HG02571 (cell line): ENCODE data around the gene PPARG.
"Not testable (repeated sequence)": the region's sequence is repeated elsewhere in the genome, so short reads cannot be mapped to it uniquely, and the experiment has no call there.

ENCODE experiments used
- ATAC-seq: cut with Tn5 transposase; IDR thresholded peaks from one replicate; pipeline ENCODE4 v1.9.1; 2021; ENCODE audit warnings: mild to moderate bottlenecking, moderate library complexity; ENCODE audit not compliant: unreplicated experiment

PPARG gene

DNA sequence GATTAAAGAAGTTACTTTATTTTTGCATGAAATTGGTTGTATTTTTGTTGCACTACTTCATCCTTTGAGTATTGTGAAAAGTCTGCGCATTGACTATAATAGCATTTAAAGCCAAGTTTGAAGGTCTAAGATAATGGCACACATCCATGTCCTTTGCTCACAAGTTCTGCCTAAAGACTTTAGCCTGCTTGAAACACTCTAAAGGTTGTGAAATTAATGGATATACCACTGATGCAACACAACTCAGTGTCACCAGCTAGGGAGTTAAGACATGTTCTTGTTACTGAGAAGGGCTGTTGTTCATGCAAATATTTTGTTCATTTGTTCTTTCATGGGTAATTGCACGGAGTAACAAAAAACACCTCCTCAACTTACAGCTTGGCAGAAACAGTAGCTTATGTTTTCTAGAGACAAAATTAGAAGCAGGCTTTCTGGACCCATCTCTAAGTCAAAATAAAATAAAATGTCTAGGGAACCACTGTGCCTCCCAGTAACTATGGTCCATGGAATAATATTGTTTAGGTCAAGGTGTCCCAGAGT is 83.9 kb downstream of the PPARG start:
- no peak for ATAC-seq

GRCh38 chr3:12375572-12375971 is 86.7 kb downstream of the PPARG start:
- ATAC-seq: no peak

GRCh38 chr3:12379640-12380429 is 91.0 kb downstream of the PPARG start:
- ATAC-seq: no peak

DNA sequence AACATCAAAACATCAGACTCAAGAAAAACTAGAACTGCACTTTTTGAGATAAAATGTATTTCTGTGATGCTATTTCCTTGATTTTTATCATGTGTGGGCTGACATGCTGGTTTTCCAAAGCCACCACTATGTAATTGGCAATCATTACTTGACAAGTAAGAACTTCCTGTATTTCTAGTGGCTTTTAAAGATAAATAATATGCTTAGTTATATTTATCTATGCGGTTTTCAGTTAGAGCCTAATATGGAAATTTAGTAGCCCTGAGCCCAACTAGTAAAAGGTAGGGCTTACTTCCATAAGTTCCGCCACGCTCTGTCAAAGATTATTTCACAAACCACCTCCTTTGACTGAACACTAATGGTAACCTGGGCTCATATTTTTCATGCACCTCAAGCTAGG is 91.6 kb downstream of the PPARG start:
- no peak for ATAC-seq

- ATAC-seq: no peak
These were observed 92.3 kb downstream of the PPARG start for GRCh38 chr3:12381199-12381598.

DNA sequence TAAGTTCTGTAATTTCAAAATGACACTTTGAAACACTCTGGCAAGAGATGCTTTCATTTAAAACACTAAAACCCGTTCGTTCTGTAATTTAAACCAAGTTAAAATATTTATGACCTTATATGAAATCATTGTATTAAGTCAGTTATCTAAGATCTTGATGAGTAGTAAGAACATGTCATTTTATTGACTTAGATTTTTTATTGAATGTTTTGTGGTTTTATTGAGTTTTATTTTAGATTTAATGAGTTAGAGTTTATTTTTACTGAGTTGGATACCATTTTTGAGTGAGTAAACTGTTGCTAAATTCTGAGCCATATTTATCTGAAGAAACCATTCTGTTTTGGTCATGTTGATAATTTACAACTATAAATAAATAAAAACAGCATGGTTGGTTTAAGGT is 94.3 kb downstream of the PPARG start:
- ATAC-seq: no peak

DNA sequence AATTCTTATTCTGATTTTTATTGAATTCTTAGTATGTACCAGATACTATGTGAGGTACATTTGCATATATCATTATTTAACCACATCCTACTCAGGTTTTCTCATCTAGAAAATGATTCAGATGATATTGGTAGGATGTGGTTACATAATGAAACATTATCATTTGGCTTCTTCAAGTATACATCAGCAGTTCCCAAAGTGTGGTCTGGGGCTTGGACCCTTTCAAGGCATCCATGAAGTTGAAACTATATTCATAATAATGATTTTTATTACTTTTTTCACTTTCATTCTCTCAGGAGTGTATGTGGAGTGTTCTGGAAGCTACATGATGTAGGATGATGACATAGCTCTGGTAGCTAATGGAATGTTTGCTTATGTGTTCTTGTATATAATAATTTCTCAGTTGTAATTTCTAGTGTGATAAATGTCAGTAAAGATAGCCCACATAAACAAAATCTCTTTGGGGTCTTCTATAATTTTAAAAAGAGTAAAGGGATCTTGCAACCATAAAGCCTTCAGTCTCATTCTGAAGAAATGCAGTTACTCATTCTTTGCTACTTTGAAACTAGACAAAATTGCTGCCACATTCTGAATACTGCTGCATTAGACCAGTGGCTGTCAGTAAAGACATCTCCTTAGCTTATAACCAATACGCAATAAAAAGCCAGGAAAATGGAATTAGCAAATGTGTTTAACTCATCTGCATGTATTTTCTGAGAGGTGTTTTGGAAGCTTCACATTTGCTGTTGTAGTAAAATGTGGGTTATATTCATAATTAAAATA is 95.8 kb downstream of the PPARG start:
- no peak for ATAC-seq

- not testable (repeated sequence) for ATAC-seq
These were observed 97.8 kb downstream of the PPARG start for GRCh38 chr3:12386514-12387291.

DNA sequence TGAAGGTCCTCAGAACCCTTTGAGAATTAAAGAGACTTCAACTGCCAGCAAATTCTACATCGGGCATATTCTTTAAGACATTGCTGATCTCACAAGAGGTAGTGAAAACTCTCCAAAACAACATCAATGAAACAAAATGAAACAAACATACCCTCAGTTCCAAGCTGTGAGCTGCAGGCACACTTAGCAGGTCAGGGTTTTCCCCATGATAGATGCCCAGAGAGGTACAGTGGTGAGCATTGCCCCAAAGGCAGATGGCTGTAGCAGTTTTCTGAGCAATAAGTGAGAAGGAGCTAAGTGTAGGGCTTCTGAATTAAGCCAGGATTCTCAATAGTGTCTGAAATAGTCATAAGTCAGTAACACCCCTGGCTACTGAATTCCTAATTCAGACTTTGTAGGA is 99.3 kb downstream of the PPARG start:
- ATAC-seq: no peak

DNA sequence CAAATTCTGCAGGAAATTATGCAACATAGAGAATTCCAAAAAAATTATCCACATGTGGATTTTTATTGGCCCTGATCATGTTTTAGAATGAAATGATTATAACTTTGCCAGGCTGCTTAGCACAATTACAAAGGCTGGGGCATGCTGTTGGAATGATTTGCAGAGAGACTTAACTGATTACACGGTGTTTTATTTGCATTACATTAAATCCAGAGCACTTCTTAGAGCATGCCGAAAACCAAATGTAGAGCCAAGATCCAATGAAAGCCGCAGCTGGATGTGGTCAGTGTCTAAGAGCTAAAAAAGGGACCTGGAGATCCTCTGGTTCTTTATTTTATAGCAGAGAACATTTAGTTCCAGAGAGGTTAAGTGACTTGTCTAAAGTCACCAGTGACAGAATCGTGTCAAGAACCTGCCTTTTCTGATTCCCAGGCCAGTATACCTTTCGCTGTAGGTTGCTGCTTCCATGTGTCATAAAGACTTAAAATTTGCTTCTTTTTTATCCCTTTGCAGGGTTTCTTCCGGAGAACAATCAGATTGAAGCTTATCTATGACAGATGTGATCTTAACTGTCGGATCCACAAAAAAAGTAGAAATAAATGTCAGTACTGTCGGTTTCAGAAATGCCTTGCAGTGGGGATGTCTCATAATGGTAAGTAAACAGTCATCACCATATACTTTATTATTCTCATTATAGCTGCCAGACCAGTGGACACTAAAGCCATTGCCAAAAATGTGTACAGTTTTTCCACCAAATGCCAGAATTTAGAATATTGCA is 103.4 kb downstream of the PPARG start:
- ATAC-seq: no peak

DNA sequence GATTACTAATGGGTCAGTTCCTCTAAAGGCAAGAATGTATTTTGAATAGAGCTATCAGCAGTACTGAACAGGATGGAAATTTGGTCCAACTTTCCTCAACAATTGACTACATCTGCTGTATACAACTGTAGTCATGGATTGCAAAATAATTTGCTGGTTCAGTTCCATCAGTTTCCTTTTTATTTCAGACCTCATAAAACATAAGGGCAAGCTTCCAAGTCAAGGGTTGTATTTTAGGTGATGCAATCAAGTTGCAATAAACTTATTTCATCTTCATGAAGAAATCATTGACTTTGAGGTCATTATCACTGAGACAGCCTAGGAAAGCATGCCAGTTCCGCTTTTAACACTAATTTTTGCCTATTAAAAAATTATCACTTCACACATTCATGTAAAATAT is 105.0 kb downstream of the PPARG start:
- no peak for ATAC-seq

GRCh38 chr3:12394569-12395271 is 105.8 kb downstream of the PPARG start:
- peak; percentile 18 for ATAC-seq

DNA sequence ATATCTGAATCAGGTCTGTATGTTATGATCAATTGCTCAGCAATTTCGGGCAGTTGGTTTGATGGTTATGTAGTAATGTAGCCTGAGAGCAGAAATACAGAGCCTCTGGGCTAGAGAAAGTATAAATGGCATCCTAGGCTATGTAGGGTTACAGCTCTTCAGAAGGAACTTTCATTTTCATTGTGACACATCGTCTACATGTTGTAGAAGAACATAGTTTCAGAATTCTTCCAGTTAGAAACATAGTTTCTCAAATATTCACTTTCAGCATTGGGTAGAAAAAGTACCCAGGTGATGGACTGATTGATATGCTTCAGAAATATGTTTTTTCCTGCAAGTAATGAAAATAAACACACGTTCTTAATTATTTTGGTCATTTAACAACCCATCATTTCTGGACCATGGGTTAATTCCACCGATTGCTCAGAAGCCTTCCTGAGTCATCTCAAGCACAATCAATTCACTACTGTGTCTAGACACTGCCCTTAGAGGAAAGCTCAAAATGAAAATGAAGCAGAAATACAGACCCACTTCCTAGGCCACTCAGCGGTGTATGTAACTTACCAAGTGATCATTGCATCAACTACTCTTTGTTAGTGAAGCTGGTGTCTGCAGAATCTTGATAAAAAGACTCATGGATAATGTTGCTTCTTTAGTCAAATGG is 106.6 kb downstream of the PPARG start:
- ATAC-seq: peak; percentile 95

DNA sequence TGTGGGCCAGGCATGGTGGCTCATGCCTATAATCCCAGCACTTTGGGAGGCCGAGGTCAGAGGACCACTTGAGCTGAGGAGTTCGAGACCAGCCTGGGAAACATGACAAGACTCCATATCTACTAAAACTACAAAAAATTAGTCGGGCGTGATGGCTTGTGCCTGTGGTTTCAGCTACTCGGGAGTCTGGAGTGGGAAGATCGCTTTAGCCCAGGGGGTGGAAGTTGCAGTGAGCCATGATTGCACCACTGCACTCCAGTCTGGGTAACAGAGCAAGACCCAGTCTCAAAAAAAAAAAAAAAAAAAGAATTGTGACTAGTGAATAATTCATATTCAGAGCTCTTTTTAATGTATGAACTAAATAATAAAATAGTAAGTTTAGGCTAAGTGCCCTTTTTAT is 107.6 kb downstream of the PPARG start:
- no peak for ATAC-seq

GRCh38 chr3:12399226-12399625 is 110.4 kb downstream of the PPARG start:
- no peak for ATAC-seq

- no peak for ATAC-seq
These were observed 111.8 kb downstream of the PPARG start for GRCh38 chr3:12400616-12401194.

- ATAC-seq: no peak
These were observed 112.3 kb downstream of the PPARG start for GRCh38 chr3:12401208-12401607.

DNA sequence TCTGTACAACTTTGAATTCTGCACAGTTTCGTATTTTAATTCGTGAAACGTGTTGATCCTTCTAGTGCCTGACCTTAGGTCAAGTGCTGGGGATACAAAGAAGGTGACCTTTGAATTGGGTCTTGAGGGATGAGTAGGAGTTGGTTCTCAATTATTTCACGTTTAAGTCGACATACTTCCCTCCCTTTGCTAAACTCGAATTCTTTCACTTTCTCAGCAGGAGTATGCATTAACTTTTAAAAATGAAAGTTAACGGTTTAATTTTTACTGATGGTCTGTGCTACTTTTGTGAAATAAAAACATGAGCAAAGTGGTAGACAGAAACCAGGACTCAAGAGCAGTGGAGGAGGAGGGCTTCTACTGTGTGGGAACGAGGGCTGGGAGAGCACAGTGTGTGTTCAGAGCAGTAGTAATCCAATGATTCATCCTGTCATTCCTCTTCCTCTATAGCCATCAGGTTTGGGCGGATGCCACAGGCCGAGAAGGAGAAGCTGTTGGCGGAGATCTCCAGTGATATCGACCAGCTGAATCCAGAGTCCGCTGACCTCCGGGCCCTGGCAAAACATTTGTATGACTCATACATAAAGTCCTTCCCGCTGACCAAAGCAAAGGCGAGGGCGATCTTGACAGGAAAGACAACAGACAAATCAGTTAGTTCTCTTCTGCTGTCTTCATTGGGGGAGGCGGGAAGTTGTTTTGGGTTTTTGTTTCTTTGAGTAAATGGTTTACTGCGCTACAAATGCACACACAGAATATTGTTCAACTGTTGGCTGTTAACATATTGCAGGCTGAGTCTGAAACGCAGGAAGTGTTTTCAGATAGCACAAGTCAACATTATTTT is 116.8 kb downstream of the PPARG start:
- no peak for ATAC-seq
